ENCODE measurements around the gene SLC7A1.

The SLC7A1 gene

DNA sequence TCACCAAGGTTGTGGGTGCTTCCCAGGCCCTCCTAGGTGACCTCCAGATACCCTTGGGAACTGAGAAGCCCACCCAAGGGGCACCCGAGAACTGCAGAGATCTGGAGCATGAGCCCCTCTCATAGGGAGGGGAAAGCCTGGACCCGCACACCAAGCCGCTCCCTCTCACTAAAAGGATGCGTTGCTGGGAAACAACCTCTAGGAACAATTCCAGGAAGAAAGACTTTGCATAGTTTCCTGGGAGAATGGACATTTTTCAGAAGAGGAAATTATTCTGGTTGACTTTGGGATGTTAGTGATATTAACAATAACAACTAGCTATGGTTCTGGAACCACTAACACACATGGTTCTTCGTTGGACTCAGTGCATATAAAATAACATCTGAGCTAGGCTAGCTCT is 64.6 kb downstream of the SLC7A1 start:
- DNase-seq (ENCODE audit: low spot score): no peak

DNA sequence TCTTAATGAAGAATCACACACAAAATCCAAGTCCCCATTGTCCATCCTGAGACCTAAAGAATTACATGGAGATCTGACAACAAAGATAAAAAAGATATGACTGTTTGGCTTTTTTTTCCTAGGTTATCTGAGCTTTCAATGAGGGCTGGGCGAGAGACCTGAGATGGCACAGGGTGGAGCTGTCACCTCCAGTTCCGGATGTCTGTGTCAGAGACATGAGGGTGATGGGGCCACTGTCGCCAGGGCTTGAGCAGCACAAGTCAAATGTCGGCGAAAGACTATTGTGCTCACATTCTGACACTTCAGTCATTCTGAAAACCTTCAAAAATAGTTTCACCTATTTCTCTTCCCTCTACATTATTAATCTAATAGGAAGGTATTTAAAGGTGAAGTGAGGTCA is 65.7 kb downstream of the SLC7A1 start:
- DNase-seq (ENCODE audit: low spot score): no peak

DNA sequence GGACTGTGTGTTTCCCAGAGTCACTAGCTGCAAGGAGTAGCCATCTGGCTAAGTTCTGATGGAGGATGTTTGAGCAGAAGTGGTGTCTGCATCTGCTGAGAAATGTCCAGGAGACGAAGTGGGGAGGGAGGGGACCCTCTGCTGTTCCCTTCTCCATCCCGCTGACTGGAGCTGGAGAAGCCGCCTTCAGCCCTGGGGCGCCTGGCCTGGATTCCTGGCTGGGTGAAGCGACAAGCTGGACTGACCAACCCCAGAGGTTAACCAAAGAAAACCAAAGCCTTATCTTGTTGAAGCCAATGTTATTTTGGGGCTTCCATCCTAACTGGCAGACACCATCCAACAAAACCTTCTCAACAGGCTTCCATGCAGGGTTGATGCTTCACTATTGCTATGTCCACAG is 67.6 kb downstream of the SLC7A1 start:
- no peak for DNase-seq (ENCODE audit: low spot score)

DNA sequence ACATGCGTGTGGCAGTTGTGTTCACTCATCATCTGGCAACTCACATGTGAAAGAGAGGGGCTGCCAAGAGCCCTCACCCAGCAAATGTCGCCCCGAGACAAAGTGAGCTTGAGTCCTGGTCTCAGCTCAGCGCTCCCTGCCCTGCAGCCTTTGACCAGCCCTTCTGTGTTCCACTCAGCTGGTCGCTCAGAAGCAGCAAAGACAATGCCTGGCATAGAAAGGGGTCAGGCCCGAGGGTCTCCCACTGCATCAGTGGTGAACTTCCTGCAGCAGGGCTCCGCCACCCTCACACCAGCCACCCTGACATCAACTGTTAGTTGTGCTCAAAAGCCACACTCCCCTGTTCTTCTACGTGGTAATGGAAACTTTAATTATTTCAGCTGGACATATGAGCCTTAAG is 68.0 kb downstream of the SLC7A1 start:
- no peak for DNase-seq (ENCODE audit: low spot score)

DNA sequence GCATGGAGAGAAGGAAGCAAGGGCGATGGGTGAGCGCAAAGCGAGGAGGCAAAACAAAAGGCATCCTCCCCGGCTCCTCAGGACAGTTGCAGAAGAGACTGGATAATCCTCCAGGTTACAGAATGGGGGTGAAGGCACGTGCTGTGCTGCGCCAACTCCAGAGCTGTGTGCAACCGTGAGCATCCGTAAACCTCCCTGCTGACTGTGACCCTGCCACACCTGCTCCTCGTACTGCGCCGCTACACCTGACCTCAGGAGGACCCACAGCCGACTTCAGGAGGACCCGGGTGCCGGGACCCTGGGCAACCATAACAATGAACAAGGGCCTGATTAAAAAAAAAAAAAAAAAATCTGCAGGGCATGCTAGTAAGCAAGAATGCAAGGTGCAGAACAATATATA is 68.7 kb downstream of the SLC7A1 start:
- no peak for DNase-seq (ENCODE audit: low spot score)

DNA sequence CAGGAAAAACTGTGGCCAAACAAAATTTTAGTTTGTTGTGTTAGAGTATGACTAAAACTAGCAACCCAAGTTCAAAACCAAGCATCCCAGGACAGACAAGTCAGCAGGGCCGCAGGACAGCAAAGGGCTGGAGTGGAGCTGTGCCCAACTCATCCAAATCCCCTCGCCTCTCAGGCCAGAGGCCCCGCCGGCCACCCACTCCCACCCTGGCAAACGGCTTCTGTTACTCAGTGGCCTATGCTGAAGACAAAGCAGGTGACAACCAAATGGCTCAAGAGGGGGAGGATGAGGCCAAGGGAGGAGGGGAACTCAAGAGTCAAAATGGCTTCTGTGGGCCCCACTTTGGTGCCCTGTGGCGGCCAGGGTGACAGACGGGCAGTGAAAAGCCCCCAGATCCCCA is 69.7 kb downstream of the SLC7A1 start:
- no peak for DNase-seq (ENCODE audit: low spot score)

DNA sequence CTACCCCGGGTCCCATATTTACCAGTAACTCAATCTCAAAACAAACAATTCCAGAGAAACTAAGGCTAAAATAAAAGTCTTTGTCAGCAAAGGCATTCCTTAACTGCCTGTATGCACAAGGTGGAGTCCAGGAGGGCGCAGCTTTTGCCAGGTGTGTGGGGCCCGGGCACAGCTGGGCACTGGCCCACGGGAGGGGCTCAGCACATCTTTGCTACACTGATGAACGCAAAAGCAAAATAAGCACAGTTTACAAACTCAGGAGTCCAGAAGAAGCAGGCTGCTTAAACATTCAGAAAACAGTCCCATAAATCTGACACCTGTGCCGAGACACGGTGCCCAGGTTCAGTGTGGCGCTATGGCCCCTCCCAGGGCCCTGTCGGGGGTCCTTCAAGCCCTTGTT is 70.8 kb downstream of the SLC7A1 start:
- DNase-seq (ENCODE audit: low spot score): no peak

DNA sequence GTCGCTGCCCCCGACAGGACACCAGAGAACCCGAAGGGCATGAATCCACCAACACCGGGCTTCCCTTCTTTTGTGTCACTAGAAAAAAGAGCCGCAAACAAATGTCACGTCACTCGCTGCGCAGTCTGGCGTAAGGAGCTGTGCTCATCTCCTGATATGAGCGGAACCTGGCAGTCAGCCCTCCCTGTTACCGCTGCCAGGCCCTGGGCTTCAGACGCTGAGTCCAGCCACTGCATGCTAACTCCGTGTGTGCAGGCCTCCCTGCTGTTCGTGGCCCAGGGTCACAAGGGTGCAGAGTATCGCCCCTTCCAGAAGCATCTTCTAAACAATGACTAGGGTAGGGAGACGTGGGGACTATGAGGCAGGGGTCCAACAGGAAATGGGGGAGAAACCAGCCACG is 71.3 kb downstream of the SLC7A1 start:
- no peak for DNase-seq (ENCODE audit: low spot score)

DNA sequence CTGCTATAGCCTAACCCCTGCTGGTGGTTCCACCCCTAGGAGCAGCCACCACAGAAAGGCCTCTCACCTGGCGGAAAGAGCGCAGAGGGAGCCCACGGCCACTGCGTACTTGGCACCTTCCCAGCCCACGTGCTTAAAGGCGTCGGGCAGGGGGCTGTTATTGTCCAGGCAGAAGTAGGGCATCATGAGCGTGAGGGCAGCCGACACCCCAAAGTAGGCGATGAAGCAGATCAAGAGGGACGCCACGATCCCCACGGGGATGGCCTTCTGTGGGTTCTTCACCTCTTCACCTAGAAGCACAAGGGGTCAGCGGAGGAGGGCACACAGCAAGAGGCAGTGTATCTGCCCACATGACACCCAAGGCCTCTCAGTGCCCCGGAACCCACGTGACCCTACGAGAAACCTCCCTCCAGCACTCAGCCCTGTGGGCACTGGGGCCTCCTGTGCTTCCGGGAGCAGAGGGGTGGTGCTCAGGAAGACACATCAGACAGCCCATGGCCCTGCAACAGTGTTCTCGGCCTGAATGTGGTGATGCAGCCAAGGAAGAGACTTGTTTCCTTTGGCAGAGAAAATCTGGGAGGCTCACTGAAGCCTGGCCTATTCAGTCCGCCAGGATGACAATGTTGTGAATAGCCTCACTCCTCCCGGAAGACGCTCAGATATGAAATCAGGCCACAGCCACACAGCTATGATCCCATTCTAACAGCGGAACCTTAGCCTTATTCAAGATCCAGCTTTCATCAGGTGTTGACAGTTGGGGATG is 72.1 kb downstream of the SLC7A1 start:
- DNase-seq (ENCODE audit: low spot score): no peak

DNA sequence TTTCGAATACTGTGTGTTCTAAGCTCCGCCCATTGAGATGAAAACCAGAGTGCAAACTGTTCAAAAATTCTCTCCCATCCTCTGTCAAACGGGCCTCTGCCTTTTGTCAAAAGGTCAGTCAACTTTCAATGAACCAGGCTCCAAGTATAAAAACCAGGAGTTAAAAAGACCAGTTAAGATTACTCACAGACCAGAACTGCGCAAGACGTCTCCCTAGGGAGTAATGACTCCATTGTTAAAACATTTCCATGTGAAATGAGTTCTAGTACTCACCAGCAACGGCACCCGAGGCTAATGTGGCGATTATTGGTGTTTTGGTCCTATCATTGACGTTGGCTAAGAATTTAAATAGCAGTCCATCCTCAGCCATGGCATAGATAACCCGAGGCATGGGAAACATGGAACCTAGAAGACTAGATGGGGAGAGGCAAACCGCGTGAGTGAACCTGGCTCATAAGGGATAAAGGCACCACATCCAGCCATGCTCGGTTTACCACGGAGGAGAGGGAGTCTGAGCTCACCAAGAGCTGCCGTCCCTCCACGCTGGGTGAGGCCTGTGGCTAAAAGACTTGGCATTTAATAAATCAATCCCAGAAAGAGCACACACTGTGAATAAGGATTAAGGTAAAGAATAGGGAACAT is 73.3 kb downstream of the SLC7A1 start:
- peak; percentile 94 for DNase-seq (ENCODE audit: low spot score)

DNA sequence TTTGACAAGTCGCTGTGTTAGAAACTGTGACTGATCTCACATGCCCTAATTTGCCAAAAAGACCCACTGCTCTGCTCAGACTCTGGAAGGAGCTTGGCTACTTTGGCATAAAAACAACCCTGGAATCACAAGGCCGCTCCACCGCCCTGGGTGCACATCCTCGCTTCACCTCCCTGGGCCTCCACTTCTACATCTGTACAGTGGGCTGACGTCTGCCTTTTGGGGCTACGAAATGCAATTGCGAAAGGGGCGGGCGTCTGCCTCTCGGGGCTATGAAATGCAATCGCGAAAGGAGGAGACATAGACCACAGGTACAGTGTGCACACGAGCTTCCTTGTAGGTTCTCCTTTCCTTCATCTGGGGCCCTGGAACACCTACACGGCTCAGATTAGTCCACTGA is 74.2 kb downstream of the SLC7A1 start:
- DNase-seq (ENCODE audit: low spot score): no peak

DNA sequence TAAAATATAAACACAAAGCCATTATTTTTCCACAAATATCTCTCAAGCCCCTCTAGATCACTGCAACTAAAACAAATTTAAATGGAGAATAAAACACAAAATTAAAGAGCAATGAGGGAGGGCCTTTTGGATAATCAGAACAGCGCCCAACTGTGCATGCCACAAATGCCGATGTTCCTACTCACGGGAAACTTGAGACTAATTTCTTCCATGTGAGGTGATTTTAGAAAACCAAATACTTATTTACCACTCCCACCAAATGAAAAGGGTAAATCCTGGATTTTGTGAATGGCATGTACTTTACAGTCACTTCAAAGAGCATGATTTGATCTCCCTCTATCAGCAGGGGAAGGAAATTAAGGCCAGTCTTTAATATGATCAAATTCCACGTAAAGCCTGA is 74.8 kb downstream of the SLC7A1 start:
- peak; percentile 38 for DNase-seq (ENCODE audit: low spot score)

DNA sequence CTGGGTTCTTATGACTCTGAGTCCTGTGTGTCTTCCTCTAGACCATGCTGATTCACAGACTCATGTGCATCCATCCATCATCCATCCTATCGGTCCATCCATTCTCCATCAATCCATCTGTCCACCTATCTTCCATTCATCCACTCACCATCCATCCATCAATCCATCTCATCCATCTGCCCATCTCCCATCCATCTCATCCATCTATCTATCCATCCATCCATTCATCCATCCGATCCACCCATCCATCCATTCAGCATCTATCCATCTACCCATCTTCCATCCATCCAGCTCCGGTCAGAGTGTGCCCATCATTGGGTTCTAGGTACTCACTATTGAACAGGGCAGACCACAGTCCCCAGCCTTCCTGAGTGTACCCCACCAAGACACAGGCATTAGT is 75.6 kb downstream of the SLC7A1 start:
- no peak for DNase-seq (ENCODE audit: low spot score)

DNA sequence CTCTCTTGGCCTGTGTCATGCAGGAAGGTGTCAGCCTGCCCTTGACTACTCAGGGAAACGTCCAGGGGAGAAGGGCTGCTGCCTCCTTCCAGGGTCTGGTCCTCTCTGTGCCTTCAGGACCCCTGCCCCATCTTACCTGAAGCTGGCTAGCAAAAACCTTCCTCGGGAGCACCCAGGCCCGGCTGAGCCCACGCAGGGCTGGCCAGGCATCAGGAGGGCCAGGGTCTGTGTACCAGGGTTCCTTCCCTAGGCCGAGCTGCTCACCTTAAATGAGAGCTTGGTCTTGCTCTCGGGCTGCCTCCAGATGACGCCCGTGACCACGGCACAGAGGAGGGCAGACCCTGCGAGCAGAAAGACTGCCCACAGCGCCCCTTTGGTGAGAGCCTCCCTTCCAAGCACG is 78.6 kb downstream of the SLC7A1 start:
- no peak for DNase-seq (ENCODE audit: low spot score)

DNA sequence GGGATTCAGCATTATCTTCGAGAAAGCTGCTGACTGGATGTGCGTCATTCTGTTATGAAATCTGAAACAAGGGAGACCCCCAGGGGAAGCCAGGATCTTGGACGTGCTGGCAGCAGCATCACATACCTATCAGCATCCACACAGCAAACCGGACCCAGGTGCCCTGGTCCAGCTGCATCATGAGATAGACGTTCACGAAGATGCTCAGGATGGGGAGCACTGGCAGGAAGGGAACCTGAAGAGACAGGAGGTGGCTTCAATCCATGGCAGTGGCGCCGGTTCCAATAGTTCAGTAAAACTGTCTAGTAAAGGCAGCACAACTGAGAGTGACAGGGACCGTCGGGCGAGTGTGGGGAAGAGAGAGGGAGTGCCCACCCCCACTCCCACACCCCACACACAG is 79.5 kb downstream of the SLC7A1 start:
- DNase-seq (ENCODE audit: low spot score): no peak

DNA sequence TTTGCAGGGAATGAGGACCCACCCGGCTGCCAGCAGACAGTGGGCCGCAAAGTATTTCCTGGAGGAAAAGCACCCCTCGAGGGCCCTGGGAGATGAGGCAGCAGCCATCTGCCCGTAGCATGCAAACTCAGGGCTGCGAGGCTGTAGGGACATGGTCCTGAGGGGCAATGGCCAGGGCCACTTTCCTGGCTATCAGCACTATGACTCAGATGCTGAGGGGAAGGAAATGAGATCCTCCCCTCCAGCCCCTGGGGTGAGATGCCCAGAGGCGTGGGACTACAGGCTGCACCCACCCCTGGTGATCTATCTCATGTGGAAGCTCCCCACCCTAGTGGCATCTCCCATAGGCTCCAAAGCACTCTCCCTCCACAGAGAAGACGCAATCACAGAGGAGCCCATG is 80.1 kb downstream of the SLC7A1 start:
- DNase-seq (ENCODE audit: low spot score): no peak

DNA sequence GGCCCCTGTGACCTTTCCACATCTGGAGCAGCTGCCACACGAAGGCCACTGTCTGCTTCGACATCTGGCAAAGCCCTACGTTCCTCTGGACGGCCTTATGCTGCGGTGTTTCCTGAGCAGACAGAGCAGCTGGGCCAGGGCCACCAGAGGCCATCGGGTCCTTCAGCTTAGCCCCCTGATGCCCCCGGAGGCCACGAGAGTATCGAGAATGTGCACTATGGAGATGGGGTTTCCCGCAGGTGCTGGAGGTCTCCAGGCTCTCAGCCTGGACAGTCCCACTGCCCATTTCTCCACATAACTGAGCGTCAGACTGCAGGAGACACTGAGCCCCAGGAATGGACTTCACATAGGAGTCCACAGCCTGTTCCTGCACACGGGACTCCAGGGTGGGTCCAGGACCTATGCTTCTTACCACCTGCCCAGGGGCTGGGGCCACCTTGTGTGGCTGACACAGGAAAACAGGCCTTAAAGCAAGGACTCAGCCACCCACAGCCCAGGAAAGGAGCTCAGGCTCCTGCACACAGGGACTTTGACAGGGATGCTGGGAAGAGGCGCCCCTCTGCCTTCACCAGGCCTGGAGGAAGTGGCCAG is 80.7 kb downstream of the SLC7A1 start:
- DNase-seq (ENCODE audit: low spot score): no peak

DNA sequence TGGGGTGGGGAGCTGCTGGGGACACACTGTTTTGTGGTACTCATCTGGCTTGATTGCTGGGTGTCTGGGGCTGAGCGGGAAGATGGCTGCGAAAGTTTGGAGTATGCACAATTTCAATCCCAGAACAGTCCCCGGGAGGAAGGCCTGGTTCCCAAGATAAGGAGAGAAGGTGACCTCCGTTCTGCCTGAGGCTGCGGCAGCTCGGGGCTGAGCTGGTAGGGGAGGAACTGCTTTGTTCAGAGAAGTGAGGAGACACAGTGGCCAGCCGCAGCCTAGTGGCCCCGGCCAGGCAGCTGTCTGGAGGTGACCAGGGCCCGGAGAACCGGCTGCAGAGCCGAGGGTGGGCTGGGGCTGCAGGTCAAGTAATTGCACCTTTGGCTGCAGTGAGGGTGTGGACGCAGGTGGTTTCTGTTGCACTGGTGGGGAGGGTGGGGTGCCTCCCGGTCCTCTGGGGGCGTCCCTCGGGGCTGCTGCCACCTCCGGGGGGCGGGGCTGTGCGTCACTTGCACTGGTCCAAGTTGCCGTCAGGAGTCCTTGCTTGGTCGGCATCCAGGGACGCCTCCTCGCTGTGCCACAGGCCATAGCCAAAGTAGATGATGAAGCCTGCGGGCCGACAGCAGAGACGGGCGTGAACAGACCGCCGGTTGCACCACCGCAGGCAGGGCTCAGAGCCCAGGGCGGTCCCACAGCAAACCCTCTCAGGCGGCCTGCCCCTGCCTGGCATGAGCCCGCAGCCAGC is 81.3 kb downstream of the SLC7A1 start:
- DNase-seq (ENCODE audit: low spot score): no peak

DNA sequence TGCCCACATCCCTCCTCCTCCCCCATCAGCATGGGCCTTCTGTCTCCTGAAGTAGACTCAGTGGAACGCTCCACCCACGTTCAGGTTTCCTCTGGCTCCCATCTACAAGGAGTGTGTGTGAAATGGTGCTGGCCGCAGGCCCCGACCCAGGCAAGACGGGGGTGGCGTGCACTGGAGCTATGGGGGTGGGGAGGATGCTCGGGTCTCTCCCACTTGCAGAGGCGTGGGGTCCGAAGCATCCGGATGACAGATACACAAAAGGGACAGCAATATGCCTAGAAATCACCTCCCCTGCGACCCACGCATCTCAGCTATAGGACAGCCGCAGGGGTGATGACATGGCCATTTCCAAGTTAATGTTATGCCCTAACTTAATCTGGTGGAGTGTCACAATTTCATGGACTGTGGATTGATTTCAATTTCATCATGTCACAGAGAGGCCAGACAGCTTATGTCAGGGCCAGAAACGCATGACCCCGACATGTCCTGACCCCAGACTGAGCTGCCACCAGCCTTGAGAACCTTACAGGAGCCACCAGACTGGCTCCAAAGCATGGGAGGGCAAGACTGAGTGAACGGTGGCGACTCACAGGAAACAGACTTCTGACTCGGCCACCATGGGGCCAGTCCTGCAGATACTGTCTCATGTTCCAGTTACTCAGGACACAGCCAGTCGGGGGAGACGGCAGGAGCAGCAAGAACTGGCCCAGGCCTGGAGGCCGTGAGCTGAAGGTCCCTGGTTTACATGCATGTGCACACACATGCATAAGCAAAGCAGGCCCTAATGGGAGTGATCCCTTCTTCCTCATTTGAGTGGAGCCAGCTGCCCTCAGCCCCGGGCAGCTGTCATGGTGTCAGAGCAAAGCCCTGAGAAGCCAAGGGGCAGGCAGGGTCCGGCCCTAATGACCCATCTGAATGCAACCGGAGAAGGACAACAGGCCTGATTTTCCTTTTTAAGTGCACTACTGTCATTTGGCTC is 82.2 kb downstream of the SLC7A1 start:
- no peak for DNase-seq (ENCODE audit: low spot score)

DNA sequence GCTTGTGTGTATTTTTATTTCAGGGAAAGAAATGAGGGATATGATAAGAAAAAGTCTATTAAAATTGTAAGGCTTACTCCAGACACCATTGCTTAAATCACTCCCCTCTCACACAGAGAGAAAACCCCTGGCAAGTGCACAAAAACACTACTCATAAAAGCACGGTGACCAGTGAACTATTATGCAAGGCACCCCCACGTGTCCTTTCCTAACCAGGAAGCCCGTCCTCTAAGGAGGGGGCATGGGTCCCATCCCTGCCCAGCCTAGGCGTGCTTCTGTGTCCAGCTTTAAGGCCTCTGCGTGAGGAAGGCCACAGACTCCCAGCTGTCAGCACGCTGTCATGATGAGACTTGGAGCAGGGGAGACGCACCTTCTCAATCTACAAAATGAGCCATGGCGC is 83.5 kb downstream of the SLC7A1 start:
- DNase-seq (ENCODE audit: low spot score): no peak

DNA sequence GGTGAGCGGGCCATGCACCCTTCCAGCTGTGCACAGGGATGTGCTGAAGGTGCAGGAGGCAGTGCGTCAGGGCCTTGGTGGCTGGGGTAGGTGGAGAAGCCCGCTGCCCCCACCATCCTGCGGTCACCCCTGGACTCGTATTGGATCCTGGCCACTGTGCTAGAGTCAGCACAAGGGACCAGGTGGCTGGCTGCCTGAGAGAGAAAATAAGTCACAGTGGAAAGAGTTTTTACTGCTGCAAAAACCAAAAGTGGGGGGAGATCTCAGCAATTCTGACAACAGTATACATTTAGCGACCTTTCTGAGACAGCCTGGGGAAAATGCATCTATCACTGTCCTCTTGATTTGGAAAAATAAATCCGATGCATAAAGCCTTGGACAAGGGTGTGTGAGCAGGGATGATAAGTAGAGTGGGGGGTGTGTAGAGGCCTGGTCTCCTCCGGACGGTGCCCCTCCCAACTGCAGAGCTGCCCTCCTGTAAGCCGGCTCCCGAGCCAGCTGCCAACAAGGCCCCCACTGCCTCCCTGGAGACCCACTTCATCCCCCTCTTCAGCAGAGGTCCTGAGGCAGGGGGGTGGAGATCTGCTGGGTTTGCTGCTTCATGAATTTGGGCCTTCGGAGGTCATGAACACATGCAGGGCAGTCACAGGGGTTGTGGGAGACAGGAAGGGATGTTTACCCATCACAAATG is 84.2 kb downstream of the SLC7A1 start:
- DNase-seq (ENCODE audit: low spot score): no peak
